ENCODE data around the gene TRMT44.

- no peak for TF ChIP-seq CTCF (IDR thresholded peaks at IDR 0.05)
- TF ChIP-seq POLR2A (IDR thresholded peaks at IDR 0.05): no peak
- no peak for TF ChIP-seq EP300 (IDR thresholded peaks at IDR 0.05)
- TF ChIP-seq POLR2AphosphoS5 (IDR thresholded peaks at IDR 0.05): no peak
Measured at GRCh38 chr4:8512510-8512909, 71.9 kb downstream of the TRMT44 start.

Data from stomach (tissue), 4 donors.